Parathyroid adenoma (tissue), 2 donors: ENCODE measurements around the gene TNS4.

ENCODE experiments used
- H2AFZ ChIP-seq: fragments of 300-600 bp; sonication (generic); one replicate; pipeline ENCODE4 v1.7.0; 2017; ENCODE audit warnings: antibody characterized with exemption, mild to moderate bottlenecking
- H3K27ac ChIP-seq: fragments of 300-600 bp; sonication (generic); one replicate; pipeline ENCODE4 v1.7.0; 2017
- H3K27me3 ChIP-seq: fragments of 300-600 bp; sonication (generic); one replicate; pipeline ENCODE4 v1.7.0; 2017; ENCODE audit warnings: low read length; ENCODE audit not compliant: control insufficient read depth, insufficient read depth
- H3K36me3 ChIP-seq: fragments of 300-600 bp; sonication (generic); one replicate; pipeline ENCODE4 v1.7.0; 2017; ENCODE audit warnings: low read length; ENCODE audit not compliant: control insufficient read depth, insufficient read depth
- H3K4me1 ChIP-seq: fragments of 300-600 bp; sonication (generic); one replicate; pipeline ENCODE4 v1.7.0; 2017; ENCODE audit warnings: control low read depth
- H3K4me2 ChIP-seq: fragments of 300-600 bp; sonication (generic); one replicate; pipeline ENCODE4 v1.7.0; 2017; ENCODE audit warnings: low read length
- H3K4me3 ChIP-seq: fragments of 300-600 bp; sonication (generic); one replicate; pipeline ENCODE4 v1.7.0; 2017; ENCODE audit warnings: low read depth, low read length
- H3K79me2 ChIP-seq: fragments of 300-600 bp; sonication (generic); one replicate; pipeline ENCODE4 v1.7.0; 2017; ENCODE audit warnings: control low read depth
- H3K9ac ChIP-seq: fragments of 300-600 bp; sonication (generic); one replicate; pipeline ENCODE4 v1.7.0; 2017; ENCODE audit warnings: mild to moderate bottlenecking
- H3K9me3 ChIP-seq: fragments of 300-600 bp; sonication (generic); one replicate; pipeline ENCODE4 v1.7.0; 2017; ENCODE audit warnings: low read length; ENCODE audit not compliant: control insufficient read depth
- CTCF ChIP-seq: fragments of 300-600 bp; sonication (generic); IDR thresholded peaks from one replicate; pipeline ENCODE4 v1.7.0; 2017; ENCODE audit warnings: antibody characterized with exemption, mild to moderate bottlenecking
- donor health status: primary hyperparathyroidism.

TNS4 gene

GRCh38 chr17:40514013-40514875 lies 12.8 kb upstream of the TNS4 start:
- Histone ChIP-seq H3K27ac (no peak overlapping the region), H3K79me2 (no peaks in the 10 kb centered on the region), H3K36me3 (no peaks in the 10 kb centered on the region), H2AFZ (no peak overlapping the region), H3K27me3 (no peaks in the 10 kb centered on the region), H3K4me1 (no peaks in the 10 kb centered on the region), H3K4me2 (no peak overlapping the region), H3K4me3 (no peak overlapping the region), H3K9me3 (no peaks in the 10 kb centered on the region), H3K9ac (no peak overlapping the region)
- TF ChIP-seq CTCF: no peak

- no peaks in the 10 kb centered on the region for H3K9me3 ChIP-seq
- H3K4me3 ChIP-seq: no peak overlapping the region
- H3K4me1 ChIP-seq: no peaks in the 10 kb centered on the region
- no peak for TF ChIP-seq CTCF
- H3K79me2 ChIP-seq: no peaks in the 10 kb centered on the region
- H3K27ac ChIP-seq: no peak overlapping the region
- H3K36me3 ChIP-seq: no peaks in the 10 kb centered on the region
- no peak overlapping the region for H3K4me2 ChIP-seq
- H3K27me3 ChIP-seq: no peaks in the 10 kb centered on the region
- no peak overlapping the region for H2AFZ ChIP-seq
- H3K9ac ChIP-seq: no peak overlapping the region
These were observed 10.3 kb upstream of the TNS4 start for GRCh38 chr17:40511667-40512220.

- no peak for TF ChIP-seq CTCF
- Histone ChIP-seq H3K27ac (no peak overlapping the region), H3K9ac (no peak overlapping the region)
These were observed 9.7 kb upstream of the TNS4 start for GRCh38 chr17:40511136-40511535.

GRCh38 chr17:40510328-40510648 lies 8.9 kb upstream of the TNS4 start:
- Histone ChIP-seq H3K27me3 (no peaks in the 10 kb centered on the region), H3K36me3 (no peaks in the 10 kb centered on the region), H3K4me2 (no peak overlapping the region), H3K4me3 (no peak overlapping the region), H2AFZ (no peak overlapping the region), H3K79me2 (no peaks in the 10 kb centered on the region), H3K27ac (no peak overlapping the region), H3K9ac (no peak overlapping the region), H3K9me3 (no peaks in the 10 kb centered on the region), H3K4me1 (no peaks in the 10 kb centered on the region)
- TF ChIP-seq CTCF: no peak

More at GRCh38 chr17:40511136-40511535, 9.7 kb upstream of the TNS4 start:
- Histone ChIP-seq H3K27me3 (no peaks in the 10 kb centered on the region), H3K36me3 (no peaks in the 10 kb centered on the region), H2AFZ (no peak overlapping the region), H3K4me3 (no peak overlapping the region), H3K9me3 (no peaks in the 10 kb centered on the region), H3K79me2 (no peaks in the 10 kb centered on the region), H3K4me1 (no peaks in the 10 kb centered on the region), H3K4me2 (no peak overlapping the region)
